ENCODE measurements around the gene ALOX5. TPM values are rescaled to one million over a fixed set of nuclear protein-coding genes. Genes with fewer than 3 reads are reported as not detected.
"Not testable (repeated sequence)": the region's sequence is repeated elsewhere in the genome, so short reads cannot be mapped to it uniquely, and the experiment has no call there.

Gene ALOX5
- total and polyA plus RNA-seq, 2 of the 4 experiments (the other 2 are of a cell fraction): not detected

DNA sequence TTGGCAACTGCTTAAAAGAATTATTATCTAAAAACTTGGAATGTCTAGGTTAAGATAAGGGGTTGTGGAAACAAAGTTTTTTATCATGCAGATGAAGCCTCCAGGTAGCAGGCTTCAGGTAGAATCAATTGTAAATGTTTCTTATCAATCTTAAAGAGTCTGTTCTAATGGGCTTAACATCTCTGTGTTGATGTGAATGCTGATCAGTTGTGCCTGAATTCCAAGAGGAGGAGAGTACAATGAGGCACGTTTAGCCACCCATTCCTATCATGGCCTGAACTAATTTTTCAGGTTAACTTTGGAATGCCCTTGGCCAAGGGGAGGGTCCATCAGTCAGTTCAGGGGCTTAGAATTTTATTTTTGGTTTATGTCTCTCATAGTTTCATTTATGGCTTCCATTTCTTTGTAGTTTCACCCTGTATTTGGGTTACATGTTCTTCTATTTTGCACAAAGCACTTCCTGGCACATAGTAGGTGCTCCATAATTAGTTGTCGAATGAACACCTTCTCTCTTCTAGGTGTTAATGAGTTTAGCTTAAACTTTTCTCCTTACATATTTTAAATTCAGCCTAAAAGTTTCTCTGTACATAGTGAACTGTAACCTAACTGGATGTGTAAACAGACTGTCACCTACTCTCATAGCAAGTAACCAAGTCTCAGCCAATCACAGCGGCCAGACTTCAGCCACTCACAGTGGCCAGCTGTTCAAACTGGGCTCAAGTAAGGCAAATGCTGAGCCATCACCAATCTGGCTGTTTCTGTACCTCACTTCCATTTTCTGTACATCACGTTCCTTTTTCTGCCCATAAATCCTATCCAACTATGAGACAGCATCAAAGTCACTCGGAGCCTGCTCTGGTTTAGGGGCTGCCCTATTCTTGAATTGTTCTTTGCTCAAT, 34.7 kb downstream of the ALOX5 start:
- in situ Hi-C loops (cut with MboI; ENCODE audit: low sequenced_read_pairs) (no loop called here), intact Hi-C loops (cut with micrococcal nuclease) (no loop called here), dilution Hi-C loops (cut with HindIII; ENCODE audit: low sequenced_read_pairs, unreplicated experiment) (no loop called here)
- no peak overlapping the region for H3K18ac ChIP-seq (ENCODE audit: low read depth, low read length)
- H2AFZ ChIP-seq (replicated peaks; ENCODE audit: low read length, poor library complexity): no peak overlapping the region
- no peaks in the 10 kb centered on the region for H3K79me1 ChIP-seq (ENCODE audit: low read depth in 1 of 2, low read length in 2 of 2)
- H3K27me3 ChIP-seq (ENCODE audit: control insufficient read depth, insufficient read depth, low read length): peaks cover 2% of the 10 kb centered on the region
- no peak overlapping the region for H3K4me2 ChIP-seq (ENCODE audit: low read depth, low read length)
- no peak for TF ChIP-seq POLR2A (IDR thresholded peaks at IDR 0.05; ENCODE audit: low read depth, low read length)
- TF ChIP-seq RFX5 (IDR thresholded peaks at IDR 0.05; ENCODE audit: low read depth, low read length): no peak
- H3K9me3 ChIP-seq (ENCODE audit: control insufficient read depth, insufficient read depth, low read length): no peaks in the 10 kb centered on the region
- H3K4ac ChIP-seq (ENCODE audit: low read depth, low read length): no peak overlapping the region
- H3K4me3 ChIP-seq (ENCODE audit: insufficient read depth, low read depth, low read length): no peak overlapping the region
- CTCF ChIA-PET: no interaction called here
- H3K4me1 ChIP-seq (ENCODE audit: control insufficient read depth, insufficient read depth, low read length): no peaks in the 10 kb centered on the region
- H3K9me1 ChIP-seq (ENCODE audit: insufficient read depth, low read length): no peaks in the 10 kb centered on the region
- WGBS, 2 experiments (ENCODE audit: extremely low coverage in 2 of 2, insufficient read length in 1 of 2): 20% methylated on average over 1 of the region's 5 CpGs; no CpG with 5 or more reads in 1 of the 2 experiments
- H4K8ac ChIP-seq (ENCODE audit: low read depth in 2 of 2, low read length in 2 of 2): no peak overlapping the region
- no peak overlapping the region for H4K5ac ChIP-seq (ENCODE audit: low read depth, low read length)
- H3K27ac ChIP-seq (ENCODE audit: insufficient read depth, low read length): no peak overlapping the region
- H4K20me1 ChIP-seq (ENCODE audit: insufficient read depth, low read length): no peaks in the 10 kb centered on the region
- H3K56ac ChIP-seq (ENCODE audit: extremely low read depth, insufficient read depth, low read length): no peak overlapping the region
- no peak overlapping the region for H3K9ac ChIP-seq (ENCODE audit: low read depth, low read length)
- no peak overlapping the region for H3K14ac ChIP-seq (replicated peaks; ENCODE audit: low read depth, low read length)
- H2AK5ac ChIP-seq (ENCODE audit: low read depth, low read length): no peak overlapping the region
- BruUV-seq (replicated peaks): no TSS peak
- no peak overlapping the region for H2BK5ac ChIP-seq (ENCODE audit: low read depth, low read length, poor library complexity, severe bottlenecking)
- H2AK9ac ChIP-seq (replicated peaks; ENCODE audit: low read depth, low read length, poor library complexity): no peak overlapping the region
- no peak overlapping the region for H4K91ac ChIP-seq (ENCODE audit: insufficient read depth, low read depth, low read length)
- no peak overlapping the region for H2BK15ac ChIP-seq (ENCODE audit: low read depth, low read length)
- no peak overlapping the region for H2BK20ac ChIP-seq (ENCODE audit: low read depth, low read length)
- ATAC-seq (ENCODE audit: low read depth): no peak
- no peaks in the 10 kb centered on the region for H3K36me3 ChIP-seq (ENCODE audit: control insufficient read depth, insufficient read depth, low read length)
- no peak for DNase-seq
- no peak overlapping the region for H3K23ac ChIP-seq (ENCODE audit: low read depth, low read length)
- H2BK120ac ChIP-seq (ENCODE audit: low read depth, low read length): no peak overlapping the region
- POLR2A ChIA-PET (ENCODE audit: unreplicated experiment): no interaction called here

DNA sequence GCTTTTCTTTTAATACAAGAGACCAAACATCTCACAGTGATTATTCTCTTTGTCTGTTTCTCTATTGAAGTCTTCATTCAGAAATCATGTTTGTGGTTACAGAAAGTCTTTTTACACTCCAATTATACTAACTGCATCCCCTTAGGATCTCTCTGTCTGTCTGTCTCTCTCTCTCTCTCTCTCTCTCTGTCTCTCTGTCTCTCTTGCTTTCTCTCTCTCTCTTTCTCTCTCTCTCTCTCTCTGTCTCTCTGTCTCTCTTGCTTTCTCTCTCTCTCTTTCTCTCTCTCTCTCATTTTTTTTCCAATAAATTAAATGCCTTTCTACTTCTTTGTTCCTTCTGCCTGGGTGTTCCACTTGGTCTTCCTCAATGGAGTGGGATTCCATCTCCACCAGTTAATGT, 35.3 kb downstream of the ALOX5 start:
- H4K5ac ChIP-seq (ENCODE audit: low read depth, low read length); H3K27ac ChIP-seq (ENCODE audit: insufficient read depth, low read length); DNase-seq; H2BK15ac ChIP-seq (ENCODE audit: low read depth, low read length); H4K8ac ChIP-seq (ENCODE audit: low read depth in 2 of 2, low read length in 2 of 2); H3K9me3 ChIP-seq (ENCODE audit: control insufficient read depth, insufficient read depth, low read length); H2BK120ac ChIP-seq (ENCODE audit: low read depth, low read length); H4K91ac ChIP-seq (ENCODE audit: insufficient read depth, low read depth, low read length); H3K4me1 ChIP-seq (ENCODE audit: control insufficient read depth, insufficient read depth, low read length); intact Hi-C loops (cut with micrococcal nuclease); H2BK20ac ChIP-seq (ENCODE audit: low read depth, low read length); H2BK5ac ChIP-seq (ENCODE audit: low read depth, low read length, poor library complexity, severe bottlenecking); H3K36me3 ChIP-seq (ENCODE audit: control insufficient read depth, insufficient read depth, low read length); H2AK5ac ChIP-seq (ENCODE audit: low read depth, low read length); H3K9me1 ChIP-seq (ENCODE audit: insufficient read depth, low read length); H3K4me2 ChIP-seq (ENCODE audit: low read depth, low read length); H3K4me3 ChIP-seq (ENCODE audit: insufficient read depth, low read depth, low read length); POLR2A ChIA-PET (ENCODE audit: unreplicated experiment); dilution Hi-C loops (cut with HindIII; ENCODE audit: low sequenced_read_pairs, unreplicated experiment); H3K79me1 ChIP-seq (ENCODE audit: low read depth in 1 of 2, low read length in 2 of 2); H4K20me1 ChIP-seq (ENCODE audit: insufficient read depth, low read length); H3K23ac ChIP-seq (ENCODE audit: low read depth, low read length); H3K4ac ChIP-seq (ENCODE audit: low read depth, low read length); H2AFZ ChIP-seq (replicated peaks; ENCODE audit: low read length, poor library complexity); in situ Hi-C loops (cut with MboI; ENCODE audit: low sequenced_read_pairs); H3K14ac ChIP-seq (replicated peaks; ENCODE audit: low read depth, low read length); CTCF ChIA-PET; BruUV-seq (replicated peaks); ATAC-seq (ENCODE audit: low read depth); H2AK9ac ChIP-seq (replicated peaks; ENCODE audit: low read depth, low read length, poor library complexity); H3K27me3 ChIP-seq (ENCODE audit: control insufficient read depth, insufficient read depth, low read length); H3K18ac ChIP-seq (ENCODE audit: low read depth, low read length); H3K9ac ChIP-seq (ENCODE audit: low read depth, low read length); H3K56ac ChIP-seq (ENCODE audit: extremely low read depth, insufficient read depth, low read length): not testable (repeated sequence)

All from IMR-90 (cell line).